HEK293T (cell line): ENCODE data around the gene COL10A1.

Source experiments
- ARNT ChIP-seq: fragments of 450-650 bp; IDR thresholded peaks from 2 replicates; pipeline ENCODE4 v1.6.1; 2017; ENCODE audit warnings: mild to moderate bottlenecking
- BHLHE40 ChIP-seq: fragments of 450-650 bp; IDR thresholded peaks from 2 replicates; pipeline ENCODE4 v1.6.1; 2016; ENCODE audit warnings: mild to moderate bottlenecking, moderate library complexity, borderline replicate concordance
- CTBP1 ChIP-seq: fragments of 450-650 bp; IDR thresholded peaks from 2 replicates; pipeline ENCODE4 v1.6.1; 2016; ENCODE audit warnings: borderline replicate concordance
- ELF4 ChIP-seq: fragments of 450-650 bp; IDR thresholded peaks from 2 replicates; pipeline ENCODE4 v1.6.1; 2017; ENCODE audit warnings: antibody characterized with exemption
- FOXA1 ChIP-seq: fragments of 450-650 bp; IDR thresholded peaks from 2 replicates; pipeline ENCODE4 v1.6.1; 2016; ENCODE audit warnings: mild to moderate bottlenecking
- FOXK2 ChIP-seq: fragments of 450-650 bp; IDR thresholded peaks from 2 replicates; pipeline ENCODE4 v1.6.1; 2016; ENCODE audit warnings: mild to moderate bottlenecking
- FOXM1 ChIP-seq: fragments of 450-650 bp; IDR thresholded peaks from 2 replicates; pipeline ENCODE4 v1.6.1; 2017; ENCODE audit warnings: mild to moderate bottlenecking, borderline replicate concordance
- HDGF ChIP-seq: fragments of 450-650 bp; IDR thresholded peaks from 2 replicates; pipeline ENCODE4 v1.6.1; 2017; ENCODE audit warnings: antibody characterized with exemption, borderline replicate concordance
- SP1 ChIP-seq: fragments of 450-650 bp; IDR thresholded peaks from 2 replicates; pipeline ENCODE4 v1.6.1; 2017
- SUZ12 ChIP-seq: fragments of 450-650 bp; IDR thresholded peaks from 2 replicates; pipeline ENCODE4 v1.6.1; 2016; ENCODE audit warnings: mild to moderate bottlenecking
- TARDBP ChIP-seq: fragments of 450-650 bp; IDR thresholded peaks from 2 replicates; pipeline ENCODE4 v1.6.1; 2016
- ZNF384 ChIP-seq: fragments of 450-650 bp; IDR thresholded peaks from 2 replicates; pipeline ENCODE4 v1.6.1; 2016

GRCh38 chr6:116118608-116119007, 7.3 kb downstream of the COL10A1 start:
- TF ChIP-seq FOXM1 (no peak), ELF4 (no peak), BHLHE40 (no peak), FOXK2 (no peak), SUZ12 (no peak), SP1 (no peak), CTBP1 (no peak), FOXA1 (no peak), ZNF384 (no peak), TARDBP (no peak), HDGF (no peak), ARNT (no peak)
